Erythroblast (primary cell): Measurements from ENCODE around the gene CFHR1.
"Not testable (repeated sequence)": the region's sequence is repeated elsewhere in the genome, so short reads cannot be mapped to it uniquely, and the experiment has no call there.

Experiments
- DNase-seq, 2 experiments: peaks; one replicate each; lab custom pipeline; 2025; lab: John Stamatoyannopoulos, UW
- GATA1 ChIP-seq: IDR thresholded peaks from 2 replicates; pipeline ENCODE4 v1.6.1; 2011; ENCODE audit warnings: low read depth, mild to moderate bottlenecking, control low read depth, low read length, moderate library complexity
- POLR2A ChIP-seq: IDR thresholded peaks from 2 replicates; pipeline ENCODE4 v1.6.1; 2011; ENCODE audit warnings: mild to moderate bottlenecking, low read length

CFHR1 gene

GRCh38 chr1:196819531-196819930, at the start of gene CFHR1:
Gene CFHR1 (plus strand): TSS chr1:196819731. CDS start chr1:196819845, 114 bp downstream.
- DNase-seq: not testable (repeated sequence)

GRCh38 chr1:196769823-196770222, 49.7 kb upstream of the CFHR1 start:
- not testable (repeated sequence) for DNase-seq

GRCh38 chr1:196773713-196774112, 45.8 kb upstream of the CFHR1 start:
- TF ChIP-seq GATA1: no peak
- no peak for TF ChIP-seq POLR2A
- DNase-seq: no peak

- TF ChIP-seq POLR2A: no peak
- TF ChIP-seq GATA1: no peak
- no peak for DNase-seq
Observed at GRCh38 chr1:196774175-196774574, 45.4 kb upstream of the CFHR1 start.

- no peak for TF ChIP-seq GATA1
- TF ChIP-seq POLR2A: no peak
- no peak for DNase-seq
Observed at GRCh38 chr1:196774603-196775002, 44.9 kb upstream of the CFHR1 start, which contains the start of gene CFHR3. Gene CFHR3 (plus strand): TSS chr1:196774840. CDS start chr1:196774887, 47 bp downstream.

GRCh38 chr1:196777603-196778002, 41.9 kb upstream of the CFHR1 start:
- no peak for TF ChIP-seq POLR2A
- TF ChIP-seq GATA1: no peak

GRCh38 chr1:196779093-196779492, 40.4 kb upstream of the CFHR1 start:
- no peak for TF ChIP-seq GATA1
- no peak for DNase-seq

More at GRCh38 chr1:196777603-196778002, 41.9 kb upstream of the CFHR1 start:
- DNase-seq: no peak

- DNase-seq: not testable (repeated sequence)
Observed at GRCh38 chr1:196791252-196791651, 28.3 kb upstream of the CFHR1 start.

- DNase-seq: not testable (repeated sequence)
Observed at GRCh38 chr1:196794103-196794502, 25.4 kb upstream of the CFHR1 start.

- TF ChIP-seq GATA1: no peak
- TF ChIP-seq POLR2A: no peak
- no peak for DNase-seq
Observed at GRCh38 chr1:196797891-196798290, 21.6 kb upstream of the CFHR1 start.

- DNase-seq: not testable (repeated sequence)
Observed at GRCh38 chr1:196801920-196802319, 17.6 kb upstream of the CFHR1 start.

GRCh38 chr1:196808529-196809235, 10.8 kb upstream of the CFHR1 start:
- TF ChIP-seq GATA1: no peak
- no peak for TF ChIP-seq POLR2A
- no peak for DNase-seq

- DNase-seq: not testable (repeated sequence)
Observed at GRCh38 chr1:196817442-196817841, 2.1 kb upstream of the CFHR1 start.

GRCh38 chr1:196827860-196828259, 8.3 kb downstream of the CFHR1 start:
- DNase-seq: peak; percentile 21 to 36

- not testable (repeated sequence) for DNase-seq
Observed at GRCh38 chr1:196849613-196850492, 30.3 kb downstream of the CFHR1 start.

GRCh38 chr1:196856053-196856452, 36.5 kb downstream of the CFHR1 start:
- DNase-seq: no peak
- TF ChIP-seq GATA1 (no peak), POLR2A (no peak)
